Measurements from ENCODE around the gene ALOX5AP. TPM values are rescaled to one million over a fixed set of nuclear protein-coding genes. Genes with fewer than 3 reads are reported as not detected.

The ALOX5AP gene
- polyA plus RNA-seq, 3 donors, result 3.6 to 6.0 (median 4.8) TPM

DNA sequence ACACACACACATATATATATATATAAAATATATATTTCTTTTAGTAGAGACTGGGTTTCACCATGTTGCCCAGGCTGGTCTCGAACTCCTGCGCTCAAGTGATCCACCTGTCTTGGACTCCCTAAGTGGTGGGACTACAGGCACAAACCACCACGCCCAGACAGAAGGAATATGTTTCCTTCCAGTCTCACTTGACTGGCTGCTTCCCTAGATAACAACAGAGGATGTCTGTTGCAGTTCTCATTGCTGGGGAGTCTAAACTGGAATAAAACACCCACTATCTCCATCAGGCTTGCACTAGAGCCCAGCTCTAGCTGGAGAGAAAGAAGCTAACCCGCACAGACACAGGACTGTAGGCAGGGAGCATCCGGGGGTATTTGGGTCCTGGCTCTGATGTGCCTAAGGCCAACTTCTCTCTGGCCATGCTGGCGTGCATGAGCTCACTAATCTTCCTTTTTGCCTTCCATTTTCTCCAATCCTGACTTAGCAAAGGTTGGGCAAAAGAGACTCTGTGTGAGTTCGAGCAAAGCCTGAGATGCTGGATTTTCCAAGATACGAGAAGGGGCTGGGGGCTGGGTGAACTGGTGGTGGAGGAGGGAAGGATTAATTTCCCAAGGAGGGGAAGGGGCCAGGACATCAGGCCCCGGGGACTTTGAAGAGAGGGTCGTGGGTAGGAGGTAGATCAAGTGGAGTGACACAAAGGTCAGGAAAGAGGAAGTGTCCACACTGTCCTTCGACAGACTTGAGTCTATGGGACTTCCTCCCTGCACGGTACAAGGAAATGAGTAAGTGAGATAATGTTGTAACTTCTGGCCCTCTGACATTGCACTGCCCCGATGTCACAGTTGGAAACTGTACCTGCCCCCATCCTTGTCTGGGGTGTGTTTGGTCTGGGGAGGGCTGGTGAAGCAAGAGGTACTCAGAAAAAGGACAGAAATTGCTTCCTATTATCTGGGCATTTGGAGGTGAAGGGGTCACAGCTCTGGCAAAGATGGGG, 22.5 kb upstream of the ALOX5AP start:
- DNase-seq (ENCODE audit: low read depth in 3 of 3, low spot score in 2 of 3), result no peak

DNA sequence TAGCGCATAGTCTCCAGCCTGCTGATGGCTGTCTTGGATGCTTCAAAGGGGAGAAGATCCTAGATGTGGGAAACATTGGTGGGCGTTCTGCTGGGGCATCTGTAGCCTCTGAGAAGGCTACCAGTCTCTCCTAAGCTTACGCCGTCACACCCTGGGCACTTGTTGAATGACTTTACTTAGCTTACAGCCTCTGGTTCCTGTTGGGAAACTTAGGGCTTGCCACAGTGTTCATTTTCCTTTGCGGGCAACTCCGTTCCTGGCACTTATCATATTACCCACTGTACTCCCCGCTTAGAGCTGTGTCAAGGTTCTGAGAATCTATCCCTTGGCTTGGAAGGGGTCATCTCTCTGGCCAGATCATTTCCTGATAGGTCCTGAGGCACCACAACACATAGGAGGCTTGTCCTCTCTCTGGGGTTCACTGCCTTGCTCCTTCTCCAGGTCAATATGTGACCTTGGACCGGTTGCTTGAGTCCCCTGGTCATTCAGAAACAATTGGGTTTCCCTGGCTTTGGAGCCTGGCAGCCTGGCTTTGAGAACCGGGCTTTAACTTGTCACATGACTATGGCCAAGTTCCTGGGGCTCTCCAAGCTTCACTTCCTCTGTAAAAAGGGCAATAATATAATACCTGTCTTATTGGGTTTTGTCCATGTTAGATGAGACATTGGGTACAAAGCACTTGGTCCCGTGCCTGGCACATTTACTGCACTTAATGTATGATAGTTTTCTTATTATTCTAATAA, 20.5 kb upstream of the ALOX5AP start:
- no peak for DNase-seq (ENCODE audit: low read depth in 3 of 3, low spot score in 2 of 3)

DNA sequence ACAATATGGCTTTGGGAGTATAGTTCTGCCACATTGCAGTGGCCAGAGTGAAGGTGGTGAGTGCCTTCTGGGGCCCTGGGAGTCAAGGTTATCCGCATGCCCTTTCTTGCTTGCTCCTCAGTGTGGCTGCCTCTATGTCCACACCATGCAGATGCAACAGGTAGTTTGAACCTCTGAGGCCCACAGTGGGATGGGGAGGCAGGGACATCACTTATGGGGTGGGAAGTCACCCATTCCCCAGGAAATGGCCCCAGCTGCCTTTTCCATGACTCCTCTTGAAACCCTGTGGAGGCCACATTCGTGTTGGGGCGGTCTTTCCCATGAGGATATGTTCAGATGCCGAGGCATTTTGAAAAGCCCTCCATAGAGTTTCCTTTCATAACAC, 20.0 kb upstream of the ALOX5AP start:
- DNase-seq (ENCODE audit: low read depth in 3 of 3, low spot score in 2 of 3), result no peak

DNA sequence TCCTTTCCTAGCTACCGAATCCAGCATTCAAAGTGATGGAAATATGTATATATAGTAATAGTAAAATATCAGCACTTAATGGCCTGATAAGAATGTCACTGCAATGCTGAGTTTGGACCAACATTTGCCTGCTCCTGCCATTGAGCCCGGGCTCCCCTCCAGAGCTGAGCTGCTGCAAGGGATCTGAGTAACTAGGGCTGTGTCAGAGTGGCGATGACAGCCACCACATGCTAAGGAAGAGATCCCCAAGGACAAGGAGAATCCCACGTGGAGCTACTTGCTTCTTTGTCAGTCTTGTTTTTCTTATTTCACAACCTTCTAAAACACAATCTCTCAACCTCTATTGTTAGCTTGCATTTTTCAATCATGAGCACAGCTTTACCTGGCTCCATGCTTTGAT, 19.5 kb upstream of the ALOX5AP start:
- no peak for DNase-seq (ENCODE audit: low read depth in 3 of 3, low spot score in 2 of 3)

DNA sequence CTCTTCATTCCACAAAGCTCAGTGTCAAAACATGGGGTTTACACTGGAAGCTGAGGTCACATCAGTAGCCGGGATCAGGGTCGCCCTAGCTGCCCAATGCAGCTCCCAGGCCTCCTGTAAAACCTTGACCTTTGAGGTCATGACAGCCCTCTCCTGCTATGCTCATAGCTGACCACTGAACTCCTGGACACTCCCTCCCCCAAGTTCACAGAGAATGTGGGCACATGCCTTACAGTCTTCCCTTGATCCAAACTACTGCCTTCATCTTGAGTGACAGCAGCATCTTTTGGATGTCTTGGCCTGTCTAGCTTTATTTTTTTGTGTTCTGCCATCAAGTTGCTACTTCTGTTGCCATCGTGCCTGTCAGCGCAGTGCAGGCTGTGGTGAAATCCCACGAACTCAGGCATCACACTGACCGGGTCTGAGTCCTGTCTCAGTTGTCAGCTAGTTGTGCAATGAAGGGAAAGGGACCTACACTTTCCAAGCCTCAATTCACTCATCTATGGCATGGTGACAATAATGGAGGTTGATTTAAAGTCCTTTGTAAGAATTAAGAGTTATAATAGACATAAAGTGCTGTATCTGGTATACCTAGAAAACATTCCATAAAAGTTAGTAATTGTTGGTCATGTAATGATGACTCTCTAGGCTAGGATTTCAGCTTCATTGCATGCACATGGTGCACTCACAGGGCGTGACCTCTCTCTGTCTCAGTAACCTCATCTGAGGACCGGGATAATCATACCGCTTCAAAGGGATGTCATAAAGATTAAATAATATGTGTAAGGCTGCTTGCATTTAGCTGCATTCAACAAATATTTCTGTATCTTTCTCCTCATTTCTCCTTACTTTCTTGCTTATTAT, 16.4 kb upstream of the ALOX5AP start:
- DNase-seq (ENCODE audit: low read depth in 3 of 3, low spot score in 2 of 3), result no peak

DNA sequence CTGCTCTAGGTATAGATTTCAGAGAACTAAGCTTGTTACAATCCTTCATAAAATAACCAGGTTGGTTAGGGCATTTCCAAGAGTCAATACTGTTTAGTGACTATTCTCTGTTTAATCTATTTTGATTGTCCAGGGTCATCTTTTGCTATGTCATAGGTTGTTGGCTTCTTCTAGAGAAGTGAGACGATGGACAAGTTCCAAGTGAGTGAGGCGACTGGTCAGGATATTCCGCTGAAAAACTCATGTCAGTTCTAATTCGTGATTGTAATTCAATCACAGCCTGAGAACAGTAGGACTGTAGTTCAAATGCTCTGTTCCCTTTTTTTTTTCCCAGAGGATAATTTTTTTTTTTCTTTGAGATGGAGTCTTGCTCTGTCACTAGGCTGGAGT, 15.8 kb upstream of the ALOX5AP start:
- DNase-seq (ENCODE audit: low read depth in 3 of 3, low spot score in 2 of 3), result no peak

DNA sequence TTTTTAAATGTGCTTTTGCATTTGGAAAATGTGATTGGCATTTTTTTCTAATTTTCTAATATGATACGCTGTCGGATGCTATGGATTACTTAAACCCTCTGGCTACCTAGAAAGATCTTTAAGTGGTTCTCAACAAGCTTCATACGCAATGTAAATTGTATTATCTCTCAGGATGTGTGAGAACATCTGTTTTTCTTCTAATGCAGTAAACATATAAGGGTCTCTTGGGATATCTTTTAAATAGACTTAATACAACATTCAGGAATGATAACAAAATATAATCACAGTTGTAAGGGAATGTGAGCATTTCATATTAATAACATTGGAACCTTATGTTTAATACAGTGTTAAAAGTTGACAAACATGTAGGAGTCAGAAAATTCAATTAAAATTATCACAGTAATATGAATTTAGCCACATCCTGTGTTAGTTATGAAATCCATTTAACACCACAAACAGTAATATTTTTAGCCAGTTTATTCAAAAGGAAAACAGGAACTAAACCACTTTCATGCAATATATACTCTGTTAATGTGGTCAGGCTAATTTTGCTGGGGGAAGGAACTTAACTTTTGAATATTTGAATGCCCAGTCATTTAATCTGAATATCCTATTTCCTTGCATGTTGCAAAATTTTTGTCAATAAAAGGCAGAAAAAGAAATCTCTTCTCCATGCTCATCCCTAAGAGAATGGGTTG, 15.0 kb upstream of the ALOX5AP start:
- no peak for DNase-seq (ENCODE audit: low read depth in 3 of 3, low spot score in 2 of 3)

DNA sequence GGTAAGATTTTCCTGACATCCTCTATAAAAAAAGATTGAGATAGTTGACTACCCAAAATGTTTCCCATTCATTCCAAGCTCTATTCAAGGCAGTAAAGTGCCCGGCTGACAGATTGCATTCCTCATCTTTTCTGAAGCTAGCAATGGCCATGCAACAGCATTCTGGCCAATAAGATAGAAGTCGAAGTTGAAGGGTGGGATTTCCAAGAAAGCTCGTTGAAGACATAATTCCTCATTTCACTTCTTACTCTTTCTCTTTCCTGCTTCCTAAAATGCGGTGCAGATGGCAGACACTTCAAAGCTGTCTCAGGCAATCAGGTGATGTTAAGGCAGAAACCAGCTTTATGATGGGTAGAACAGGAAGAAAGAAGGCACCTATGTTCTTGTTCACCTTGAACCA, 13.4 kb upstream of the ALOX5AP start:
- no peak for DNase-seq (ENCODE audit: low read depth in 3 of 3, low spot score in 2 of 3)

DNA sequence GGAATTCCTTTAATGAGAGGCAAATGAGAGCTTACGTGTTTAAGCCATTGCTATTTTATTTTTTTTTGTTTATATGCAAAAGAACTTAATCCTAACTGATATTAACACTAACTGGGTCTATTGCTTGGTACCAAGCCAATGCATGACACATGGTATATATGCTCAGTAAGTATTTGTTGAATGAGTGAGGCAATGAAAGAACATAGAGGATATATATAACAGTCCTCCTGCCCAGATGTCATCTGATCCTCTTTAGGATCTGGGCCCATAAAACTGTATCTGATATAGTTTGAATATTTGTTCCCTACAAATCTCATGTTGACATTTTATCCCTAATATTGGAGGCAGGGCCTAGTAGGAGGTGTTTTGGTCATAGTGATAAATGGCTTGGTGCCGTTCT, 13.0 kb upstream of the ALOX5AP start:
- DNase-seq (ENCODE audit: low read depth in 3 of 3, low spot score in 2 of 3), result no peak

DNA sequence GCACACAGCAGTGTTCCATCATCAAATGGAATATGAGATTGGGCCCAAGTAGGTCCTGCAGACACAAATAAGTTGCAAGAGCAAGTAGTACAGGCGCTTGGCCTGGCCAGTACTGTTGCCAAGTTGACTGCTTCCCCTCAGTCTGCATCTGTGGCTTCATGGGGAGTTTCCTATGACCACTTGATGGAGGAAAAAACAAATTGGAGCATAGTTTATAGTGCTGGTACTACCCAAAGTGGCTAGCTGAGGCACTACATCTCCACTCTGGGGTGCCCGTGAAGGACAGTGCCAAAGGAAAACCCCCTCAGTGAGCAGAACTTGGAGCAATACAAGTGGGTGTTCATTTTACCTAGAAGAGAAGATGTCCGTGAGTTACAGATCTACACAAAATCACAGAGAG, 10.6 kb upstream of the ALOX5AP start:
- DNase-seq (ENCODE audit: low read depth in 3 of 3, low spot score in 2 of 3), result no peak

DNA sequence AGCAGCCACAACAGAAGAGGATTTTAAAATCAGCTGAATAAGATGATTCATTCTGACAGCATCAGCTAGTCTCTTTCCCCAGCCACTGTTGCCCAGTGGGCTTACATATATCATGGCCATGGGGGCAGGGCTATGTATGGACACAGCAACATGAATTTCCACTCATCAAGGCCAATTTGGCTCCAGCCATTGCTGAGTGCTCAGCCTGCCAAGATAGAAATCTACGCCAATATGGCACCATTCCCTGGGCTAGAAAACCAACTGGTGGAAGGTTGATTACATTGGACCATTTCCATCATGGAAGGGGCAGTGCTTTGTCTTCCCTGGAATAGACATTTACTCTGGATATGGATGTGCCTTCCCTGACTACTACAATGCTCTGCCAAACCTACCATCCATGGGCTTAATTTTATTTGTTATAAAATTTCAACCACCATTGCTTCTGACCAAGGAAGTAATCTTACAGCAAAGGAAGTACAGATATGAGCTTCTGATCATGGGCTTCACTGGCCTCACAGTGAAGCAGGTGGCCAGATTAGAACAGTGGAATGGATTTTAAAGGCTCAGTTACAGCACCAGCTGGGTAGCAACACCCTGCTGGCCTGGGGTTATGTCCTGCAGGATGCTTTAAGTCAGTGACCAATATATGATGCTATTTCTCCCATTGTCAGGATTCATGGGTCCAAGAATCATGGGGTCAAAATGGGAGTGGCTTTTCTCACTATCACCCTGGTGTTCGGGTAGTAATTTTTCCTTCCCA, 9.8 kb upstream of the ALOX5AP start:
- no peak for DNase-seq (ENCODE audit: low read depth in 3 of 3, low spot score in 2 of 3)

DNA sequence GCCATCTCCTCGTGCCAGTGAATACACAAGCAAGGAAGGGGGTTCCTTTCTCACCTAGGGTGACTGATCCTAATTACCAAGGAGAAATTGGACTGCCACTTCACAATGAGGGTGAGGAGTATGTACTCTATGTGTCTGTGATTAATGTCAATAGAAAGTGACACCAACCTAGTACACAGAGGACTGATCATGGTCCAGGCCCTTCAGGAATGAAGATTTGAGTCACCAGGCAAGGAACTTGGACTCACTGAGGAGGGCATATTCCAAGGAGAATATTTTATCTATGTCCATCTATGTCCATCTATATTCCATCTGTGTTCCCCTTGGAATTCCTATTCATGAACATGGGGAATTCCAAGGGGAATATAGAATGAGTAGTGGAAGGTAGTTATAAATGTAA, 9.2 kb upstream of the ALOX5AP start:
- no peak for DNase-seq (ENCODE audit: low read depth in 3 of 3, low spot score in 2 of 3)

DNA sequence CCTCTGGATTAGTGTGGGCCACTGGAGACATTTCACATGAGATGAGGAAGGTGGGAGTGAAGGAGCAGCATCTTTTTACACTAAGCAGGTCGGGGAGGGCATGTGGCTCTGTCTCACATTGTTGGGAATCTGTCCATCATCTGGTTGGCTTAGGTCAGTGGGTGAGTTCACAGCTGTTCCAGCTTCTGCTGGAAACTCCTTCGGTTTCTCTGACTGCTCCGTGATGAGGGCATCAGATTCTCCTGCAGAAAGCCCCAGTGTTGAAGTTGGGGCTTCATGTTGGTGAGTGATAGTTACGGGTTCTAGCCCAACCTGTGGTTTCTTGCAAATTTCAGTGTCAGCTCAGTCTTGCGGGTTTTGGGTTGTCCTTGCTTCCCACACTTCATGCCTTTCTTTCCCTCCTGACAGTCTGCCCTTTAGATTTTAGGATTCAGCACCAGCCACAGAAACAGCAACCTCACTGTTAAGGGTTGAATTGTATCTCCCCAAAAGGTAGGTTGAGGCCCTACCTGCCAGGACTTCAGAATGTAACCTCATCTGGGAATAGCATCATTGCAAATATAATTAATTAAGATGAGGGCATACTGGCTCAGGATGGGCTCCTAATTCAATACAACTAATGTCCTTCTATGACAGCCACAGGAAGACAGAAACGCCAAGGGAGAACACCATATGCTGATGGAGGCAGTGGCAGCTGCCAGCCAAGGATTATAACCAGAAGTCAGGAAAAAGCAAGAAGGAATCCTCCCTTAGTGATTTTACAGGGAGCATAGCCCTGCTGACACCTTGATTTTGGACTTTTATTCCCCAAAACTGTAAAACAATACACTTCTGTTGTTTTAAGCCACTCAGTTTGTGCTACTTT, 7.6 kb upstream of the ALOX5AP start:
- no peak for DNase-seq (ENCODE audit: low read depth in 3 of 3, low spot score in 2 of 3)

DNA sequence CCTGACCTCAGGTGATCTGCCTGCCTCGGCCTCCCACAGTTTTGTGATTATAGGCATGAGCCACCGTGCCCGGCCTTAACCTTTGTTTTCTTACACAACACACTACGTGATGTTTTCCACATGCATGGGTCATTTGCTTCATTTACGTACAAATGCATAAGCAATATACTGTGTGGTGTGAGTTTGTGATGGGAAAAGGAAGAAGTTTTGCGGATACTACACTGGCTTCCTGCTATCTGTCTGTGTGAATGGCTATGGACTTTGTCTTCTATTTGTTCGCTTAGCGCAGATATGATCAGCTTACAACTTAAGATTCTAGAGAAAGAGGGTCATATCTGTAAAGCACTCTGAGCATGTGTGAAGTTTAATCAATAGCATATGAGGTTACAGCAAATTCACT, 5.5 kb upstream of the ALOX5AP start:
- no peak for DNase-seq (ENCODE audit: low read depth in 3 of 3, low spot score in 2 of 3)

DNA sequence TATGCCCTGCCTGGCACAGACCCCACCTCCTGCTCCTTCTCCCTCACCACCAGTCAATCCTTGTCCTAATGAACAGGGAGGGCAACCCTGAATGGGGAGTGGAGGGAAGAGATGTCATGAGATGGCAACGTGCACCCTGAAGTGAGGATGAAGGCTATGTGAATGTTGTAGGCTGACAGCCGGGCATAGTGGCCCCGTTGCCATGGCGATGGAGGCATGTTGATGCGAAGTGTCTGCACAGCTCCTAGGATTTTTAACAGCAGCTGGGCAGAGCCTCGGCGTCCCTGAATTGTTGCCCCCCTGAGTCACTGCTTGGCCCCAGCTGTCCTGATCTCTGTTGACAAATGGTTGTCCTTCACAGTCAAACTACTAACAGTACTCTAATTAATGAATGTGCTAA, 4.8 kb upstream of the ALOX5AP start:
- no peak for DNase-seq (ENCODE audit: low read depth in 3 of 3, low spot score in 2 of 3)

DNA sequence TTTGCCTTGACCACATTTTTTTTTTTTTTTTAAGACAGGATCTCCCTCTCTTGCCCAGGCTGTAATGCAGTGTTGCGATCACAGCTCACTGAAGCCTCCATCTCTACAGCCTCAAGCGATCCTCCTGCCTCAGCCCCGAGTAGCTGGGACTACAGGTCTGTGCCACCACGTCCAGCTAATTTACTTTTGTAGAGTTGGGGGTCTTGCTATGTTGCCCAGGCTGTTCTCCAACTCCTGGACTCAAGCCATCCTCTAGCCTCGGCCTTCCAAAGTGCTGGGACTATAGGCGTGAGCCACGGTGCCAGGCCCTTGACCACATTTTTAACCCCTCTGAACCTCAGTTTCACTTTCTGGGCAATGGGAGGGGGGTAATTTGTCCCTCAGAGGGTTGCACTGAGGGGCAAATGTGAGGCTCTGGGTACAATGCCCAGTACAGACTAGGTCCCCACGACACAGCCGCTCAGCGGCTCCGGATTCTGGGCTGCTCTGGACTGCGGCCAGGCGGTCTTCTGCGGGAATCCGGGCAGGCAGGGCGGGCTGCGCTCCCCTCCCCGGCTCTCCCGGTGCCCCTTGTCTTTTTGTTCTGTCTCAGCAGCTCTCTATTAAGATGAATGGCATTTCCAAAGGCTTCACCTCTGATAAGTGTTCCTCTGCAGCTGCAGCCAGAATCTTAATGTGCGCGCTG, 3.8 kb upstream of the ALOX5AP start:
- DNase-seq (ENCODE audit: low read depth in 3 of 3, low spot score in 2 of 3), result no peak

DNA sequence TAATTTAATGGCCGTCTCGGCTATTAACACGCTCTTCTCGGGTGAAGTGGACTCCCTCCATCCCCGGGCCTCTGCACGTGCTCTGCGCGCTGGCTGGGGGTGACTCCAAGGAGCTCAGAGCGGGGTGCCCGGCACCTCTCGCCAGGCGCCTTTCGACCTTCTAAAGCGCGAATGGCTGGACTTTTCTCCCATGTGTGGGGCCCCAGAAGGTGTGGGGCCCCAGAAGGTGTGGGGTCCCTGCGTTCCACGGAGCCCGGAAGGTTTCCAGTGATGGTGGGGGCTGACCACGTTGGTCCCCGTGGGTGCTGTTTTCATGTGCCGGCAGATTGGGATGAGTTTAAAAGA, 3.3 kb upstream of the ALOX5AP start:
- DNase-seq (ENCODE audit: low read depth in 3 of 3, low spot score in 2 of 3), result no peak

DNA sequence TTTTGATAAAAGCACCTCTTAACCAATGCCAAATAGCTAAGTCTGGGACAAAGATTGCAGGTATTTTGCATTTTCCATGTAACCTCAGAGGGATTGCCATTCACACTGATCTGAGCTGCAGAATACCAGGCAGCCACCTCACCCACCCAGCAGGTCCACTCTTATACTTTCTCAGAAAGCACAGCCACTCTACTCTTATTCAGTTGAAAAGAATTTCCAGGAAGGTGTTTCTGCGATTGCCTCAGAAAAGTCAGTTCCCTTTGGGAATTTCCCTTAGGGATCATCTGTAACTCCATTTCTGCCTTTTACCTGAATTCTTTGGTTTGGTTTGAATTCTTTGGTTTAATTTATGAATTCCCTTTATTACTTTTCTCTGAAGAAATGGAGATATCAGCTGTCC, 904 bp upstream of the ALOX5AP start:
- no peak for DNase-seq (ENCODE audit: low read depth in 3 of 3, low spot score in 2 of 3)

DNA sequence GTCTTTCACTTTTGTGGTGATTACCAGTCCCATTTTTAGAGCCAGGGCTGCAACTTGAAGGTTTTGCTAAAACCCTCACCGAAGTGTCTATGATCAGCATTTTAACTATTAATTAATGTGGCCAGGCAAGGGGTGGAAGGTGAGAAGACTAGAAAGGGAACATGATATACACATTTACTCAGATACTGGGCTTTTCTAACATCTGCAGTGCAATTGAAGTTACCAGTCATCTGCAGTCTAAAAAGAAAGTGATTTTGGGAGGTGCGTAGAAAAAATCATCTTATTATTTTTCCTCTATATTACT, 481 bp downstream of the ALOX5AP start:
- no peak for DNase-seq (ENCODE audit: low read depth in 3 of 3, low spot score in 2 of 3)
